ENCODE results near the gene VANGL2.

Gene VANGL2

GRCh38 chr1:160369087-160369486, 31.3 kb upstream of the VANGL2 start:
- TF ChIP-seq, protein P1, sequence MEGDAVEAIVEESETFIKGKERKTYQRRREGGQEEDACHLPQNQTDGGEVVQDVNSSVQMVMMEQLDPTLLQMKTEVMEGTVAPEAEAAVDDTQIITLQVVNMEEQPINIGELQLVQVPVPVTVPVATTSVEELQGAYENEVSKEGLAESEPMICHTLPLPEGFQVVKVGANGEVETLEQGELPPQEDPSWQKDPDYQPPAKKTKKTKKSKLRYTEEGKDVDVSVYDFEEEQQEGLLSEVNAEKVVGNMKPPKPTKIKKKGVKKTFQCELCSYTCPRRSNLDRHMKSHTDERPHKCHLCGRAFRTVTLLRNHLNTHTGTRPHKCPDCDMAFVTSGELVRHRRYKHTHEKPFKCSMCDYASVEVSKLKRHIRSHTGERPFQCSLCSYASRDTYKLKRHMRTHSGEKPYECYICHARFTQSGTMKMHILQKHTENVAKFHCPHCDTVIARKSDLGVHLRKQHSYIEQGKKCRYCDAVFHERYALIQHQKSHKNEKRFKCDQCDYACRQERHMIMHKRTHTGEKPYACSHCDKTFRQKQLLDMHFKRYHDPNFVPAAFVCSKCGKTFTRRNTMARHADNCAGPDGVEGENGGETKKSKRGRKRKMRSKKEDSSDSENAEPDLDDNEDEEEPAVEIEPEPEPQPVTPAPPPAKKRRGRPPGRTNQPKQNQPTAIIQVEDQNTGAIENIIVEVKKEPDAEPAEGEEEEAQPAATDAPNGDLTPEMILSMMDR (conservative IDR thresholded peaks at IDR 0.05; ENCODE audit: control insufficient read depth, insufficient read depth, low read depth, low read length): no peak
- DNase-seq (ENCODE audit: low read depth): no peak
- H3K4me3 ChIP-seq (ENCODE audit: control insufficient read depth, low read depth, low read length): no peak overlapping the region

- DNase-seq (ENCODE audit: low read depth): no peak
- TF ChIP-seq, protein P1 (conservative IDR thresholded peaks at IDR 0.05; ENCODE audit: control insufficient read depth, insufficient read depth, low read depth, low read length): no peak
Measured at GRCh38 chr1:160370561-160371345, 29.6 kb upstream of the VANGL2 start.

GRCh38 chr1:160371346-160371631, 29.1 kb upstream of the VANGL2 start:
- no peak overlapping the region for H3K4me3 ChIP-seq (ENCODE audit: control insufficient read depth, low read depth, low read length)
- DNase-seq (ENCODE audit: low read depth): no peak
- TF ChIP-seq, protein P1 (conservative IDR thresholded peaks at IDR 0.05; ENCODE audit: control insufficient read depth, insufficient read depth, low read depth, low read length): no peak

More at GRCh38 chr1:160370561-160371345, 29.6 kb upstream of the VANGL2 start:
- no peak overlapping the region for H3K4me3 ChIP-seq (ENCODE audit: control insufficient read depth, low read depth, low read length)

DNA sequence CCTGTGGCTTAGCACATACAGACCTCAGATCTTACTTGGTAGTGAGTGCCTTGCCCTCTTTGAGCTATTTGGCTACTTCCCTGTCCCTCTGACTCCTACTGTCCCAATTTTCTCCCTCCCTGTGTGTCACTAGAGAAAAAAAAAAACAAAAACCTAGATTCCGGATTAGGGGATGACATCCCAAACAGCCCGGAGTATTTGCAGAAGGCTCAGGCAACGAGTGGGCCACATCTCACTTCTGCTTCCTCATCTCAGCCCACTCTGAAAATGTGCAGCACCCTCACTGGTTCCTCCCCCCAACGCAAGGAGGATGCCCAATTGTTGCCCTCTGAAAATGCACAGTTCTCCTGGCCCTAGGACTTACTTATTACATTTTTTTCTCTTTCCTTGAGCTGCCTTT, 28.6 kb upstream of the VANGL2 start:
- H3K4me3 ChIP-seq (ENCODE audit: control insufficient read depth, low read depth, low read length): no peak overlapping the region
- no peak for DNase-seq (ENCODE audit: low read depth)
- TF ChIP-seq, protein P1 (conservative IDR thresholded peaks at IDR 0.05; ENCODE audit: control insufficient read depth, insufficient read depth, low read depth, low read length): no peak

DNA sequence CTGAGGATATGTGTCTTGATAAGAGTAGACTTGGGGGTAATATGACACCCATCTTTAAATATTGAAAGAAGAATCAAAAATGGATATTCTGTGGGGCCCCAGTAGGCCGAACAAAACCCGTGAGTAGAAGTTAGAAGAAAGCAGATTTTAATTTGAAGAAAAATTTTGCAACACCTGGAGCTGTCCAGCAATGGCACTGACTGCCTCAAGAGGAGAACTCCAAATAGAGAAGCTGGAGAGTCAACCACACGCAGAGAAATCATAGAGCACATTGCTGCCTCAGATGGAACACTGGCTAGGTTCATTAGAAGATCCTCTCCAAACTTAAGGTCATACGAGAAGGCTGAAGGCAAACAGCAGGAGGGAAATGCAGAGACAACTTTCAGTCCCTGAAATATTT, 26.7 kb upstream of the VANGL2 start:
- TF ChIP-seq, protein P1 (conservative IDR thresholded peaks at IDR 0.05; ENCODE audit: control insufficient read depth, insufficient read depth, low read depth, low read length): no peak
- peak; percentile 10 for DNase-seq (ENCODE audit: low read depth)
- no peak overlapping the region for H3K4me3 ChIP-seq (ENCODE audit: control insufficient read depth, low read depth, low read length)

DNA sequence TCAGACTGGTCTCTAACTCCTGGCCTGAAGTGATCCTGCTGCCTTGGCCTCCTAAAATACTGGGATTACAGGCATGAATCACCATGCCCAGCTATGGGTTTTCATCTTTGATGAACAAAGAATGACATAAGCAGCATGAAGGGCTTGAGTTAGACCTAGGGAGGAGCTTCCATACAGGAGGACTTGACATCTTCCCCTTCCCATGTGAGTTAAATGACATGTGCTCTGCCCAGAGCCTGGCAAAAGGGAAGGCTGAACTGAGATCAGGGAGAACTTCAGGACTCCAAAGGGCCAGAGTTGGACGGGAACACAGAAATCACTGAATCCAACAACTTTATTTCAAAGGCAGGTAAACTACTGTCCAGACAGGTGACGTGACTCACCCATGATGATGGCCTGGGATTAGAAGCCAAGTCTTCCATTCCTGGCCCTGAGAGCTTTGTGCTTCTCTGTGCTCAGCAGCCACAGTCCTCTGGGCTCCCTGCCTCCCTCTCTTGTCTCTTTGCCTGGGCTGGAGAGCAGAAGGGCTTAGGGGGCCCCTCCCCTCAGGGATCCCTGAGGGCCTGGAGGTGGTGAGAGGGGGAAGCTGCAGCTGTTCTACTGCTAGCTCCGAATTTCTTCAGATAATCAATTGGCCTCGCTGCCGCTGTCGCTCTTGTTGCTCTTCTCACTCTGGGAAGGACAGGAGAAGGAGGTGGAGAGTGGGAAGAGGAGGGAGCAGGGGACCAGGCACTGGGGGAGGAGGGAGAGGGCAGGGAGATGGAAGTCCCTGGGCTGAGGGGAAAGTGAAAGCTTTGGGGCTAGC, 25.9 kb upstream of the VANGL2 start:
- DNase-seq (ENCODE audit: low read depth): peak; percentile 7
- H3K4me3 ChIP-seq (ENCODE audit: control insufficient read depth, low read depth, low read length): no peak overlapping the region
- TF ChIP-seq, protein P1 (conservative IDR thresholded peaks at IDR 0.05; ENCODE audit: control insufficient read depth, insufficient read depth, low read depth, low read length): no peak
